Stimulated activated CD8-positive, alpha-beta memory T cell treated with anti-CD3 and anti-CD28 coated beads, Interleukin-12 subunit alpha, Interleukin-12 subunit beta, amount 100 ng/mL, for 24 hours (primary cell): Measurements from ENCODE around the gene PAK1IP1.
"Not testable (repeated sequence)": the region's sequence is repeated elsewhere in the genome, so short reads cannot be mapped to it uniquely, and the experiment has no call there.

Source experiments
- DNase-seq: peaks from one replicate; pipeline ENCODE4 v3.0.0-alpha.2; 2020; ENCODE audit errors: extremely low read depth

The PAK1IP1 gene

DNA sequence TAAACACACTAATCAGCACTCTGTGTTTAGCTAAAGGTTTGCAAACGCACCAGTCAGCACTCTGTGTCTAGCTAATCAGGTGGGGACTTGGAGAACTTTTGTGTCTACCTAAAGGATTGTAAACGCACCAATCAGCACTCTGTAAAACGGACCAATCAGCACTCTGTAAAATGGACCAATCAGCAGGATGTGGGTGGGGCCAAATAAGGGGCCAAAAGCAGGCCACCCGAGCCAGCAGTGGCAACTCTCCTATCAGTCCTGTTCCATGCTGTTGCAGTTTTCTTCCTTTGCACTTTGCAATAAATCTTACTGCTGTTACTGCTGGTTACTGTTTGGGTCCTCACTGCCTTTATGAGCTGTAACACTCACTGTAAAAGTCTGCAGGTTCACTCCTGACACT is 46.9 kb downstream of the PAK1IP1 start:
- not testable (repeated sequence) for DNase-seq

DNA sequence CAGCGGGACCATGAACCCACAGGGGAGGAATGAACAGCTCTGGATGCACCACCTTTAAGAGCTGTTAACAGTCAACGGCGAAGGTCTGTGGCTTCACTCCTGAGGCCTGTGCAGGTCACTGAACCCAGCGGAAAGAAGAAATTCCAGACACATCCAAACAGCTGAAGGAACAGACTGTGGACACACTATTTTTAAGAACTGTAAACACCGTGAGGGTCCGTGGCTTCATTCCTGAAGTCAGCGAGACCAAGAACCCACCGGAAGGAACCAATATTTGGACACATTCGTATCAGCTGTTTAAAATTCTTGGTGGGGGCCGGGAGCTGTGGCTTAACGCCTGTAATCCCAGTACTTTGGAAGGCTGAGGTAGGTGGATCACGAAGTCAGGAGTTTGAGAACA is 47.5 kb downstream of the PAK1IP1 start:
- no peak for DNase-seq

DNA sequence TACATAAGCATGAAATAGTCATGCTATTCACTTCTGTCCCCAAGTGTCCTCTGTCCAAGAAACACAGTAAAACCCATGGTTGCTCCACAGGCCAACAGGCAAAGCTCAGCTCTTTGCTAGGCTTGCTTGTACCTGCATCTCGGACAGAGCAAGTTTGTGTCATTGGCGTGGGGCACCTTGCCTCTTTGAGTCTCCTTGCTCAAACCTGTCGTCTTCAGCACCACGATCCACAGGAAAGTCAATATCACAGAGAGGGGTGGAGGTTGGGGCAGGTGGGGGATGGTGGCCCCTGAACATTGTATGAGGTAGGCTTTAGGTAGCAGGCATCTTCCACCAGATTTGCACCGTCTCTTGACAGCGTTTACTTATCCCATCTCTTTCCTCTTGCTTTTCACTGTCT is 48.7 kb downstream of the PAK1IP1 start:
- DNase-seq = no peak

DNA sequence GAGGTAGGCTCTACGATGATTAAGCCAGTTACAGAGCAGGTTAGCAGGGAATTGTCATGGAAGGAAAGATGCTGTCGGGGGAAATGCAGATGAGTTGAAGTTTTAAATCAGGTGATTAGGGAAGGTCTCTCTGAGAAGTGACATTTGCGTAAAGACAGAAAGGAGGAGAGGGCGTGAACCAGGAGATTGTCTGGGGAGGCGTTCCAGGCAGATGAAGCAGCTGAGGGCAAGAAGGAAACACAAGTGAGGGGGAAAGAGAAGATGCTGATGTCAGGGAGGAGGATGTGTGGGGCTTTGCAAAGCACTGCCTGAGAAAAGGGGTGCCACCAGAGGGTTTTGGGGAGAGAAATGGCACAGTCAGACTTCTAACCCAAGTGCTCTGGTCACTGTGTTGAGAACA is 50.3 kb downstream of the PAK1IP1 start:
- no peak for DNase-seq

DNA sequence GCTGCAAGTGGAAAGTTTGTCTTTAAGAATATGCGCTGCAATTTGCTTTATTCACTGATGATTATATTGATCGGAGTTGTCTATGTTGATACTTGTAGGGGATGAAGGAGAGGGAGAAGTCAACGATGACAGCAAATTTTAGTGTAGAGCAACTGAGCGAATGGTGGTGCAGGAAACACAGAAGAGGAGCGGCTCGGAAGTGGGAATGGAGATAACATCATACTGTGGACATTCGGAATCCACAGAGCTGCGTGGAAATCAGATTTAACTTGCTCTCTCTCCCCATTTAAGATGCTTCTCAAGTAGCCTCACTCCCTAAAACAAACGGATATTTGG is 52.1 kb downstream of the PAK1IP1 start:
- DNase-seq = no peak

DNA sequence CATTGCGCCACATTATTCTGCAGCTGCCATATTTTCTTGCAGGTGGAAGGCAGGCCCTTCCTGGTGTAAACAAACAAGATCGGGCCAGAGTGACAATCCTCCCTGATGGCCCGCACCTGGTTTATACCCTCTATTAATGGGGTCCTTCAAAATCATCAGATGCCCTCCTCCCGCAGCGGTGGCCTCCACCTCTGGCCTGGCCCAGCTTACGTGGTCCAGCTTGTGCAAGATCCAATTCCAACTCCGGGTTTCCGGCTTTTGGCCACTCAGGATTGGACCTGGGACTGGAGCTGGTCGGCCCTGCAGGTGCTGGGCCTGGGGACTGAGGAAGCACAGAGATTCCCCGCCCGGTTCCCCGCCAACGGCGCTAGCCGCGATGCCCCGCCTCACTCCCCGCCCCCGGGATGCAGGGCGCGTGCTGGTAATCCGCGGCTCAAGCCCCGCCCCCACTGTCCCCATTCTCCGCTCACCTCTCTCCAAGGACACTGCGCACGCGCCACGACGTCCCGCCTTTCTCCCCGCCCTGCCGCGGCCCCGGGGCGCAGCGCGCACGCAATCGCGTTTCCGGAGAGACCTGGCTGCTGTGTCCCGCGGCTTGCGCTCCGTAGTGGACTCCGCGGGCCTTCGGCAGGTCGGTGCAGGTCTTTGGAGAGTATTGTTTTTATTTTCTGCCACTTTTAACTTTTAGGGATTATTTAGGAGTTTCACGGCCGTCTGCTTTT is 52.6 kb downstream of the PAK1IP1 start, which contains the start of gene TMEM14B:
Gene TMEM14B (plus strand): TSS at position 555 of the 722 bp plus-strand sequence. CDS start 1,441 bp downstream, outside the sequence.
- peak; percentile 99 for DNase-seq

DNA sequence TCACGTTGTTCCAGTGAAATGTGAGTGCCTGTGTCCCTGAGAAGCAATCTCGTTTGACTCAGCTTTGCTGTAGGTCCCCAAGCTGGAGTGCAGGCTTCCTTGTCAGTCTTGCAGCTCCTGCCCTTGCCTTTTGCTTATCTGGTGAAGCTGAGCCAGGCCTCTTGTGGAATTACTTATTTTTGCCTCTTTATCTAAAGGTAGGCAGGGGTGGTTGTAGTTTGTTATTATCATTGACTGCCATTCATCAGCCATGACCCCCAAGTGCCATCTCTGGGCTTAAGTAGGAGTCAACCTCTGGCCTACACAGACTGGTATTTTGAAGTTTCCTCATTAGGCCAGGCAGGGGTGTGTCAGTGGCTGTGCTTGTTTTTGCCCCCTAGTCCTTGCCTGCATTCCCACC is 55.0 kb downstream of the PAK1IP1 start:
- no peak for DNase-seq

DNA sequence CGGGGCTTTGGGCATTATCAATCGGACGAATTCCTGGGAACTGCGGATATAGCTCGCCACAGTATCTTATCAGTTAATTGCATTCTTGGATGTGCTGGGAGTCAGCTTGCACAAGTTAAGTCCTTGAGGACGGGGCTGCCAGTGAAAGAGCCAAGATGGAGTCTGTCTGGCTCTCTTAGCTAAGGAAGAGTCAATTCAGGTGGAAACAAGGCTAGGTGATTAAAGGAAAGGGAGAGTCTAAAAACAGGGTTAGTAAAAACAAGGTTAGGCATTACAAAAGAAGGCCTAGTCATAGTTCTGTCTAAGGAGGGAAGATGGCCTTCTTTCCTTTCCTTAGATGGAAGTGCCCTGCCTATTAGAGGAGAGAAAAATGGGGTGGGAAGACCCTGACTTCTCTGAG is 55.8 kb downstream of the PAK1IP1 start:
- not testable (repeated sequence) for DNase-seq

DNA sequence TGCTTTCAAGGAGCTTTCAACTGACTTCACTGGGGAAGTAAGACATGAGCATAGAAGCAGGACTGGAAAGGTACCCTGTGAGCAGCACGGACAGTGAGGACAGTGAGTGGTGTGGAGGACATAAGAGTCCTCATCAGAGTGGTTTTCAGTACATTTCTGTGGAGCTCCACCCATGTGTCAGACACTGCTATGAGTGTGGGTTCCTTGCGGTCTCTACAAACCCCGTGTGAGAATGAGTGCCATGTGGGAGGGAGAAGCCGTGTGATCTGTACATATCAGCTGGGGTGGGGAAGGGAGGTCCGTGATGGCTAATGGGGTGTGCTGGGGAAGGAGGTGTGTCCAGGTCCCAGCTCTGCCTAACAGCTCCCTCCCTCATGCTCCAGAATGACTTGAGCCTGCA is 57.0 kb downstream of the PAK1IP1 start:
- not testable (repeated sequence) for DNase-seq

DNA sequence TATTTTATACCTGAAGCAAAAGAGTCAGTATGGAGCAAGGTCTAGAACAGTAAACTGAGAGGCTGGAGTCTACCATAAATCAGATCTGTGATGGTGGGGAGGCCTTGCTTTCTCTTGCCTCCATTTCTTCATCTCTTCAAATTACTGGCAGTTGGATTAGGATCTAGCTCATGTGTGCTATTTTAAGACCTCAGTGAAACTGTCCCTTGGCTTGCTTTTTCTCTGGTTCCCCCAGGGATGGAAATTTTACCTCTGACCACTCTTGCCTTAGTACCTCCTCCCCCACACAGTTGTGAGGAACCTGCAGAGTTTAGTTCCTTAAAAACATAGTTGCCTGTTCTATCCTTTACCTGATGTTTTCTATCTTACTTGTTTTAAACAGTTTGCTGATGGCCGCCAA is 61.3 kb downstream of the PAK1IP1 start:
- DNase-seq = no peak
